Gastrocnemius medialis (tissue), 4 donors: Measurements from ENCODE around the gene VRK2. TPM values are rescaled to one million over a fixed set of nuclear protein-coding genes. Genes with fewer than 3 reads are reported as not detected.
"Not testable (repeated sequence)": the region's sequence is repeated elsewhere in the genome, so short reads cannot be mapped to it uniquely, and the experiment has no call there.

Experiments
- ATAC-seq, 2 donors: fragments of 150-250 bp; one replicate each; pipeline ENCODE4 v1.9.1; 2016
- DNase-seq, 2 donors: peaks; one replicate each; pipeline ENCODE4 v3.0.0-alpha.2; 2019
- H3K27ac ChIP-seq, 4 donors: fragments of 200-600 bp; sonication (generic); 1 replicate in 1 of 4; 2 replicates in 3 of 4; pipeline ENCODE4 v1.5.1; 2016 to 2018; ENCODE audit warnings: mild to moderate bottlenecking in 2 of 4, moderate library complexity in 1 of 4
- H3K27me3 ChIP-seq, 3 donors: fragments of 200-600 bp; sonication (generic) in 2 of 3; 1 replicate in 1 of 3; 2 replicates in 2 of 3; pipeline versions ENCODE4 v1.5.1 to v1.6.0; 2016 to 2019; ENCODE audit warnings: mild to moderate bottlenecking in 1 of 3, moderate library complexity in 1 of 3
- H3K36me3 ChIP-seq, 2 donors: fragments of 200-600 bp; sonication (generic) in 1 of 2; one replicate each; pipeline ENCODE4 v1.5.1; 2017 to 2018
- H3K4me1 ChIP-seq, 2 donors: fragments of 200-600 bp; sonication (generic) in 1 of 2; one replicate each; pipeline ENCODE4 v1.5.1; 2016 to 2017; ENCODE audit warnings: mild to moderate bottlenecking in 2 of 2
- H3K4me3 ChIP-seq, 4 donors: fragments of 200-600 bp; sonication (generic) in 3 of 4; 1 replicate in 1 of 4; 2 replicates in 3 of 4; pipeline ENCODE4 v1.5.1; 2016 to 2019; ENCODE audit warnings: mild to moderate bottlenecking in 2 of 4
- H3K9me3 ChIP-seq, 3 donors: fragments of 200-600 bp; sonication (generic) in 2 of 3; 1 replicate in 1 of 3; 2 replicates in 2 of 3; pipeline ENCODE4 v1.5.1; 2016 to 2019
- CTCF ChIP-seq, 5 experiments: fragments of 450-650 bp in 3 of 5; fragments of 200-600 bp in 2 of 5; sonication (generic) in 2 of 5; IDR thresholded peaks in 4 of 5; conservative IDR thresholded peaks in 1 of 5; 1 replicate in 4 of 5; 2 replicates in 1 of 5; pipeline ENCODE4 v1.5.1; 2016 to 2019; ENCODE audit warnings: antibody characterized with exemption in 5 of 5, mild to moderate bottlenecking in 3 of 5, moderate library complexity in 3 of 5
- POLR2A ChIP-seq, 2 donors: fragments of 450-650 bp; IDR thresholded peaks; one replicate each; pipeline ENCODE4 v1.6.1; 2017; ENCODE audit warnings: antibody characterized with exemption in 2 of 2, mild to moderate bottlenecking in 2 of 2, moderate library complexity in 2 of 2
- in situ Hi-C, 4 donors: fragments of 200-750 bp; cut with MboI; loops; one replicate each; pipeline versions ENCODE4 v1.15.0 to v1.8.0; 2017; ENCODE audit warnings: low sequenced_read_pairs in 4 of 4
- intact Hi-C: fragments of 100-400 bp; cut with DNase I; formaldehyde crosslinking; loops from one replicate; pipeline ENCODE4 v1.15.1; 2023; ENCODE audit warnings: low total_unique reads
- total RNA-seq, 4 donors: library from RNA; depleted of rRNA; stranded (reverse); fragments of >200 nt; gene quantifications; one replicate each; pipeline versions ENCODE4 v1.1.0 to v1.2.3, GENCODE V29; 2016

VRK2 gene
- total RNA-seq, 4 donors from 2014 or later: 12.3 to 24.5 (median 21.2) TPM

GRCh38 chr2:58106896-58107295, 60.3 kb downstream of the VRK2 start:
- H3K36me3 ChIP-seq: no peaks in the 10 kb centered on the region
- no peaks in the 10 kb centered on the region for H3K27me3 ChIP-seq
- H3K9me3 ChIP-seq: no peaks in the 10 kb centered on the region
- H3K4me1 ChIP-seq: peaks cover 0 to 3% of the 10 kb centered on the region in 2 donors
- in situ Hi-C loops: no loop called here
- ATAC-seq (no peak), DNase-seq (no peak)
- H3K4me3 ChIP-seq: no peak overlapping the region
- intact Hi-C loops: no loop called here
- no peak overlapping the region for H3K27ac ChIP-seq
- no peak for TF ChIP-seq POLR2A (IDR thresholded peaks at IDR 0.05)
- no peak for TF ChIP-seq CTCF (IDR thresholded peaks at IDR 0.05 in 4 of 5, conservative IDR thresholded peaks at IDR 0.05 in 1 of 5)

- intact Hi-C loops: no loop called here
- Histone ChIP-seq H3K36me3 (no peaks in the 10 kb centered on the region), H3K27ac (no peak overlapping the region), H3K9me3 (no peaks in the 10 kb centered on the region), H3K4me3 (no peak overlapping the region), H3K27me3 (no peaks in the 10 kb centered on the region), H3K4me1 (peaks cover 0 to 3% of the 10 kb centered on the region in 2 donors)
- in situ Hi-C loops: no loop called here
- TF ChIP-seq POLR2A (IDR thresholded peaks at IDR 0.05): no peak
- no peak for TF ChIP-seq CTCF (IDR thresholded peaks at IDR 0.05 in 4 of 5, conservative IDR thresholded peaks at IDR 0.05 in 1 of 5)
- ATAC-seq: no peak
- DNase-seq: no peak
Observed at GRCh38 chr2:58107803-58108710, 61.5 kb downstream of the VRK2 start.

GRCh38 chr2:58109481-58109880, 62.9 kb downstream of the VRK2 start:
- in situ Hi-C loops: no loop called here
- Histone ChIP-seq H3K4me1 (peaks cover 0 to 3% of the 10 kb centered on the region in 2 donors), H3K36me3 (no peaks in the 10 kb centered on the region), H3K27ac (no peak overlapping the region), H3K9me3 (no peaks in the 10 kb centered on the region), H3K4me3 (no peak overlapping the region), H3K27me3 (no peaks in the 10 kb centered on the region)
- intact Hi-C loops: no loop called here
- DNase-seq (no peak), ATAC-seq (no peak)
- no peak for TF ChIP-seq CTCF (IDR thresholded peaks at IDR 0.05 in 4 of 5, conservative IDR thresholded peaks at IDR 0.05 in 1 of 5)
- TF ChIP-seq POLR2A (IDR thresholded peaks at IDR 0.05): no peak

- Histone ChIP-seq H3K27me3 (no peaks in the 10 kb centered on the region), H3K4me1 (peaks cover 0 to 3% of the 10 kb centered on the region in 2 donors), H3K27ac (no peak overlapping the region), H3K36me3 (no peaks in the 10 kb centered on the region), H3K9me3 (no peaks in the 10 kb centered on the region), H3K4me3 (no peak overlapping the region)
- TF ChIP-seq CTCF (IDR thresholded peaks at IDR 0.05 in 4 of 5, conservative IDR thresholded peaks at IDR 0.05 in 1 of 5) (no peak), POLR2A (IDR thresholded peaks at IDR 0.05) (no peak)
- ATAC-seq (no peak), DNase-seq (no peak)
- in situ Hi-C loops: no loop called here
- intact Hi-C loops: no loop called here
Observed at GRCh38 chr2:58110765-58111164, 64.2 kb downstream of the VRK2 start.

- H3K36me3 ChIP-seq, H3K9me3 ChIP-seq, ATAC-seq, intact Hi-C loops, in situ Hi-C loops, H3K4me3 ChIP-seq, H3K27me3 ChIP-seq, H3K4me1 ChIP-seq, DNase-seq, H3K27ac ChIP-seq: not testable (repeated sequence)
Observed at GRCh38 chr2:58113563-58113962, 67.0 kb downstream of the VRK2 start.
